Stimulated activated CD4-positive, alpha-beta T cell treated with anti-CD3 and anti-CD28 coated beads, Interleukin-1b, Interleukin-23, amount 100 ng/mL, for 4 hours (primary cell): ENCODE results near the gene AGPAT2.

Source experiments
- DNase-seq, 2 donors: peaks; one replicate each; pipeline ENCODE4 v3.0.0-alpha.2; 2020; ENCODE audit warnings: low read depth in 2 of 2

The AGPAT2 gene

DNA sequence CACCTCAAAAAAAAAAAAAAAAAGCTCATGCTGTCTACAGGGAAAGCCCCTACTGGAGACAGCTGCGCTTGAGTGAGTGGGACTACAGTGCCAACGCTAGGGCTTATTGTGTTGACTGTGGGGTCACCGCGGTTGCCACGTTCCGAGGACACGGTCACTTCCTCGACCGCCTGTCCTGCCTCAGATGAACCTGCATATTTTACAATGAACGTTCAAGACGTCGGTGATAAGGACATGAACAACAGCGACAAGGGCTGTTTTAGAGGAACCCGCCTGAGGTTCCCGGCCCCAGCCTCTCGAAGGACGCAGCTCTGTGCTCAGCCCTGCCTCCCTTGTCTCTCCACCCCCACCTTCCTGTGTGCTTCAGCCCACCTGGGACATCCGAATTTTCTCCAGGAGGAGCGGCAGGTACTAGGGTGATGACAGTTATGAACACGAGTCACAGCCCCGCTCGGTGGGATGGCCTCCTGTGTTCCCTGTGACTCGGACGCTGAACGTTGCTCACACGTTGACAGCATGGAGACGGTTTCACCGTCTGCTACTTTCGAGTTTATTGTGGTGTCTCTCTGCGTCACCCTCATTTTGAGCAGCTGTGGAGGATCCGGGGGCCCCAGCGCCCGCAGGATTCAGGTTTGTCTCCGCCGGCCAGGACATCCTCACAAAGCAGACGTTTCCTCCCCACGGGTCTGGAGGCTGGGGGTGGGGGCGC, 13.9 kb upstream of the AGPAT2 start:
- peak; percentile 25 to 51 for DNase-seq

DNA sequence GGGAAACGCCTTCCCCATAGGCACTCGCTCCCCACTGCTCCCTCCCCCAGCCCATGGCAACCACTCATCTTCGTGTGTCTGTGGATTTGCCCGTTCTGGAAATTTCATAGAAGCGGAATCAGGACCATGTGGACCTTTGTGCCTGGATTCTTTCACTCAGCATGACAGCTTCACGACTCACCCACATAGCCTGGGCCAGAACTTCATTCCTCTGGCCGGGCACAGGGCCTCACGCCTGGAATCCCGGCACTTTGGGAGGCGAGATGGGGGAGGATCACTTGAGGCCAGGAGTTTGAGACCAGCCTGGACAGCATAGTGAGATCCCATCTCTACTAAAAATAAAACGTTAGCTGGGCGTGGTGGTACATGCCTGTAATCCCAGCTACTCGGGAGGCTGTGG, 13.0 kb upstream of the AGPAT2 start:
- no peak for DNase-seq

DNA sequence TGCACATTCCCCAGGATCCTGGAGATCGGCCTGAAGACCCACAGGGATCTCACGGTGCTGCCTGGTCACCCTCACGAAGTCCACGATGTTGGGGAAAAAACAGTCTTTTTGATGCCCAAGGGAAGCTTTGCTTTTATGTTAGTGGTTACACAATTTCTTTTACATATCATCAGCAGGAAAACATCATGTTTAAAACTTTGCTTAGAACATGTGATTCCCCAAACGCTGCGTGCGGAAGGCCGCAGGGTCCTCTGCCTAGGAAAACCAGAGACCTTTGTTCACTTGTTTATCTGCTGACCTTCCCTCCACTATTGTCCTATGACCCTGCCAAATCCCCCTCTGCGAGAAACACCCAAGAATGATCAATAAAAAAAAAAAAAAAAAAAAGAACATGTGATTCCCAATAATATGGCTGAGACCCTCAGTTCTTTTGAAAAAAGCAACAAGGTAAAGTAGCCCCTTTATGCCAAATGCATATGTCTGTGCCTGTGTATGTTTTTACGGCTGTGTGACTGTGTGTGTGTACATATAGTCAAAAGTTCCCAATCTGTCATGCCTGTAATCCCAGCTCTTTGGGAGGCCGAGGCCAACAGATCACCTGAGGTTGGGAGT, 11.5 kb upstream of the AGPAT2 start:
- no peak for DNase-seq

DNA sequence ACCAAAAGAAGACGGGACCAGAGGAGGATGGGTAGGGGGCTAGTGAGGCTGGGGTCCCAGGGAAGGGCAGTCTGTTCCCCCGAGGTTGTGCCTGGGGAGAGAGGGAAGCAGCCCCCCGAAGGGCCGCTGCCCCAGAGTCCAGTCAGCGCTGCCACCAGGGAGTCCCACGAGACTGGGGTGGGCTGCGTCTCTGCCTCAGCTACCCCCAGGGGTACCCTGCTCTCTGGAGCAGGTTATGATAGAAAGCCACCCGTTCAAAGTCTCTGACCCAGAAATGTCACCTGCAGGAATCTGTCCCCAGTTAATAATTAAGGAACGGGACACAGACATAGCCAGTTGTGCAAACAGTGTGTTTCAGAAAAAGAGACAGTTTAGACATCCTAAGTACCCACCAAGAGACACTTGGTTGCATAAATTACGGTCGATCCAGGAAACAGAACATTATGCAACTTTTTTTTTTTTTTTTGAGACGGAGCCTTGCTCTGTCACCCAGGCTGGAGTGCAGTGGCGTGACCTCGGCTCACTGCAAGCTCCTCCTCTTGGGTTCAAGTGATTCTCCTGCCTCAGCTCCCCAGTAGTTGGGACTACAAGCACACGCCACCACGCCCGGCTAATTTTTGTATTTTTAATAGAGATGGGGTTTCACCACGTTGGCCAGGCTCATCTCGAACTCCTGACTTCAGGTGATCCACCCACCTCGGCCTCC, 10.7 kb upstream of the AGPAT2 start:
- DNase-seq, result no peak

DNA sequence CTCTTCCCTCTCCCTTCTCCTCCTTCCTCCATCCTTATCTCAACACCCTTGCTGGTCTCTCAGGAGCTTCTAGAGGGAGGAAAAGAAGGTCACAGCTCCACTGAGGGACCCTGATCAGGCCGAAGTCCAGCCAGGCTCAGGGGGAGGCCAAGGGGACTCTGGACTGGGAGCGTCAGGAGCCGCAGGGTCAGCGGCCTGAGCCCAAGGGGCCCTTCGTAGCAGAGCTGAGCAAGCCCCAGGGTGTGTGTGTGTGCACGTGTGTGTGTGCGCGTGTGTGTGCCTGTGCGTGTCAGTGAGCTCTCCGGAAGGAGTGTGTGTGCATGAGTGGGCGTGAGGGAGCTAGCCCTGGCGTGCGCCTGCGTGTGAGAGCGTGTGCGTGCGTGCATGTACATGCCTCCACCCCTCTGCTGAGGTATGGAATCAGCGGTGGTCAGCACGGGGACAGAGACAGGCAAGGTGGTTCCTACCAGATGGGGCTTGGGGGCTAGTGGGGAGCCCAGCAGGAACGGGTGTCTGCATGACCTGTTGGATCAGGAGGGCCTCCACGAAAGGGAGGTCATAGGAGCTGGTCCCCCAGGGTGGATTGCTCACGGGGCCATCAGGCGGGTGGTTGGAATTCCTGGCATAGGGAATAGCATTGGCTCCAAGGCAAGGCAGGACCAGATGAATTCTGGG, 10.0 kb upstream of the AGPAT2 start:
- DNase-seq, result no peak

DNA sequence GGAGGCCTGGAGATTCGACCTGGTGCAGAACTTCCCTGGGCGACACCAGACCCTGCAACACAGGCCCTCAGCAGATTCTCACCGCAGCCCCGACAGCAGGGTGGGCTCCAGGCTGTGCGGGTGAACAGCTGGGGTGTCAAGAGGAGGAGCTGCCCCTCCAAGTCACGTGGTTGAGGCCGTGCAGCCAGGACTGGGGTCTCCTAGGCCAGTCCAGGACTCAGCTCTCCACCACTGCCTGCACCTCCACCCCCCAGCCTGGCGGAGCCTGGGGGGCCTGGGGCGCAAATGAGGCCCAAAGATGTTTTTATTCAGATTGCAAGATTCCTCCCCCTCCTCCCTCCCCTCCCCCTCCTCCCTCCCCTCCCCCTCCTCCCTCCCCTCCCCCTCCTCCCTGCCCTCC, 9.2 kb upstream of the AGPAT2 start:
- DNase-seq, result no peak

DNA sequence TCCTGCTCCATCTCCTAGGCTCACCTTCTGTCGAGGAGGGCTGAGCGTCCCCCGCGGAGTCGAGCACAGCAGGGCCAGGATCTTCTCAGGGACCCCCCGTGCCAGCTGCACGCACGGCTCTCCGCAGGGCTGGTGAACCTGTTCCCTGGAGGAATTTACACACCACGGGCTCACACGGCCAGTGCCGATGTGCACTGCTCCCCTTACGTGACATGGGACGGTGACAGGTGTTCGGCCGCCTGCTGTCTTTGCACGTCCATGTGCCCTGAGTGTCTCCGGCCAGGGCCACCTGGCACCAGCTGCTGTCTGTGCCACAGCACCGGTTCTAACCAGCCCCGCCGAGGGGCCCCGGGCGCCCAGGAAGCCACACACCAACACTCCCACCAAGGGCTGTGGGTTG, 8.7 kb upstream of the AGPAT2 start:
- no peak for DNase-seq

DNA sequence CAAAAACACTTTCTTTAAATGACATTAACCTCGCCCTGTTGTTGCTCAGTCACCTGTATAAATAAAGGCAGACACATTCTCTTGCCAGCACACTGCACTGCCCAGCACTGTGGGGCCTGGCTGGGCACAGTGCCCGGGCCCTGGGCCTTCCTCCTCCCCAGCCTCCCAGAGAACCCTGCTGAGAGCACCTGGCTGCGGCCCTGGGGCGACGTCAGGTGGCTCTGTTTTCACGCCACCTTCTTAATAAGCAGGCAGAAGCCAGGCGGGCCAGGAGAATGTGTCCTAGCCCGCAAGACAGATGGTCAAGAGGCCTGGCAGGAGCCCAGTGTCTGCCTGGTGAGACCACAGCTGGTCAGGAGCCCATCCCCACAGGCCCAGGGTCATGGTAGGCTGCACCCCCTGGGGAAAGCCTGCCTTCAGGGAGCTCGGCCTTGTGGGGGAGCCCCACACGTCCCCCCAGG, 8.2 kb upstream of the AGPAT2 start:
- DNase-seq, result no peak

DNA sequence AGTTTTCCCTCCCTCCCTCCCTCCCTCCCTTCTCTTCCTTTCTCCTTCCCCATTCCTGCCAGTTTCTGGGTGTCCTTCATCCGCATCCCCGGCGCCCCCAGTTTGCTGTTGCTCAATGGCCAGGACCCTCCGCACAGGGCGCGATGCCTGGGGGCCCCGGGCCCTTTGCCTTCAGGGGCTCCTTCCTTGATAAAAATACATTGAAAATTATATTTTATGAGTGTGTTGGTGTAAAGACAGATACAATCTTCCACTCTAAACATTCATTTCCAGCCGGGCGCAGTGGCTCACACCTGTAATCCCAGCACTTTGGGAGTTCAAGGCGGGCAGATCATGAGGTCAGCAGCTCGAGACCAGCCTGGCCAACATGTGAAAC, 7.6 kb upstream of the AGPAT2 start:
- DNase-seq, result no peak

DNA sequence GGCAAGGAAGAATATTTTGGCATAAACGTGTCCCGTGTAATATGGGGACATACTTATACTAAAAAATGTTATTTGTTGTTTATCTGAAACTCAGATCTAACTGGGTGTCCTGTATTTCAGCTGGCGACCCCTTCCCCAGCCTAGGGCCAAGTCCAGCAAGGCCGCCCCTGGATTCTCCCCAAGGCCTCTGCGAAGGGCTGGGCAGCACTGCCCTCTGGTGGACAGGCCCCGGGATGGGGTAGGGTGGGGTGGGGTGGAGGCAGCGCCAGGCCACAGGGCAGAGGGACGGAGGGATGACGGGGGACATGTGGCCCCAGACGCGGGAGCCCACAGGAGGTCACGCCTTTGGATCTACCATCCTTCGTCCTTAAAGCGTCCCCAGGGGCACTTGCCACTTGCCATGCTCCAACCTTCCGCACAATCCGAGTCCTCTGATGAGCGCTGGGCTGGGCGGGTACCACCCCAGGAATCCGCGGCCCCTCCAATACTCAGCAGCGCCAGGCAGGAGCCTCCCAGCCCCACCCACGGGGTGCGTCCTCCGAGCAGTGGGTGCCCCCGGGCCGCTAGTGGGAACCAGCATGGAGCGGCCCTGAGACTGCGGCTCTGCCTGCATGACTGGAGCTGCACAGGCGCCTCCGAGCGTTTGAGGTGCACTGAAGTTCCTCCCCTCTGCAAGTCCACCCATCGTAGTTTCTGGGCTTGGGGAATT, 7.1 kb upstream of the AGPAT2 start:
- no peak for DNase-seq

DNA sequence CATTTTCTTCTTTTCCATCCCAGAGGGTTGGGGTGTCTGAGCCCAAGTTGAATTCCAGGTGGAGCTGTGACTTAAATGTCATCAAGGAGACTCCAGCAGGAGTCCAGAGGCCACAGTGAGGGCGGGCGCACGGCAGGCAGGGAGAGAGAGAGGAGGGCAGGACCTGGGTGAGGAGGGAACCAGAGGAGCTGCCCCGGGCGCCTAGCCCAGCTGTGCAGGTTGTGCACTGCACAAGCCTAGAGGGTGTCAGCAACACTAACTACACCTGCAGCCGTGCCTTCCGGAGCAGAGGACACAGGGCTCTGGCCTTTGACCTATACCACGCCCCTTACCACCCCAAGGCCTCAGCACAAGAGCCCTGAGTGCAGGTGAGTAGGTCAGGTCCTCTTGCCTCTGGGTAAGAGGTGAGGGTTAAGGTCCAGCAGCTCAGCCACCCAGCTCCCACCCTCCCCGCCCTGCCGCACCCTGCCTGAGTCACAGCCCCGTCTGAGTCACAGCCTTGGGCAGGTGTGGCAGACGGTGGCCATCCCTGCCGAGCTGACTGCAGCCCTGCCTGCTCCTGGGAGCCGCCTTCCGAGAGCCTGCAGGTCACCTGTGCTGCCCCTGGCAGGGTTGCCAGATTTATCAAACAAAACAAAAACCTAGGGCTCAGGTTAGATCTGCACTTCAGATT, 6.4 kb upstream of the AGPAT2 start:
- no peak for DNase-seq

DNA sequence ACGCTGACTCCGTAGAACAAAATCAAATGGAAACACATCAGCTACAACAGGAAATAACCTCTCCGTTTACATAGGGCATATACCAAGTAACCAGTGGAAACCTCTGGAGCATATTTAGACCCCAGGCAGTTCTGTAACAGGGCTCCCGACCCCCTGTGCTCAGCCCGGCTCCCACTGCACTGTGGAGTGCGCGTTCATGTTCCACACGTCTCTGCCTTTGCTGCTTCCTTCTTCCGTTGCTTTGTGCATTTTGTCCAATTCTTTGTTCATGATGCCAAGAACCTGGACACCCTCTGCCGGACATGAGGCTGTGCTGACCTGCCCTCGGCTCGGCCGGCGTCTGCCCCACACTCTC, 5.9 kb upstream of the AGPAT2 start:
- no peak for DNase-seq

DNA sequence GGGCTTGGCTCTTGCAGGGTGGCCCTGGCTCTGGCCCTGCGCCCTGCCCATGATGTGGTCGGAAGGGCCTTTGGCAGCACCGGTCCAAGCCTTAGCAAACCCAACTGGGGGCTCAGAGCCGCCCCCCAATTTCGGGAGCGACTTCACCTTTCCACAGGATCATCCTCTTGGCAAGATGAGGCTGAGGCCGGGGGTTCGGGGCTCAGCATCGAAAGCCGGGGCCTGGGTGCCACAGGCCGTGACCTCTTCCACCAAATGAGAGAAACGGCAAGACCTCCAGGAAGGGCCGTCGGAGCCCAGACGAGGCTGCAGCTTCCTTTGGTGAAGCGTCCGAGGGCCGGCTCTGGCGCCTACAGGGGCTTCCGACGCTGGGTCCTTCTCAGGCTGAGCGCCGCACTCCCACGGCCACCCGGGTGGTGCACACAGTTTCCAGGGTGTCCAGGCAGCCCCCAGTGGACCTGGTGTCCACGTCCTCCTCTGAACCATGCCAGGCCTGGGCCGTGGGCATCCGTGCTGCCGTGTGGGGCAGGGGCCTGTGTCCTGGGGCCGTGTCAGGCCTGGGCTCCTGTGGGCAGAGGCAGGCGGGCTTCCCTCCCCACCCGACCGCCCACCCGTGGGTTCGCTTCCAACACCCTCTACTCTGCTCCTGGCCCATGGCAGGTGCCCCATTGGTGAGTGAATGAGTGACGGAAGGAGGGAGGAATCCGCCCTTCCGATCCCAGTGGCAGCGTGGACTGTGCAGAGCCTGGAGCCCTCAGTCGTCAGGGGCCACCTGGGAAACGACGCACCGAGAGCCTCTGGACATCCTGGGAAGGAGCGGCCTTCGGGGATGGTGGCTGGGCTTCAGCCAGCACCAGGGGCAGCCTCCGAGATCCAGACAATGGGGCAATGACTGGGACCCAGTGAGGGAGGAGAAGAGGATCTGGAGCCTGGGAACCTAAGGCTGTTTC, 5.2 kb upstream of the AGPAT2 start:
- DNase-seq, result no peak

DNA sequence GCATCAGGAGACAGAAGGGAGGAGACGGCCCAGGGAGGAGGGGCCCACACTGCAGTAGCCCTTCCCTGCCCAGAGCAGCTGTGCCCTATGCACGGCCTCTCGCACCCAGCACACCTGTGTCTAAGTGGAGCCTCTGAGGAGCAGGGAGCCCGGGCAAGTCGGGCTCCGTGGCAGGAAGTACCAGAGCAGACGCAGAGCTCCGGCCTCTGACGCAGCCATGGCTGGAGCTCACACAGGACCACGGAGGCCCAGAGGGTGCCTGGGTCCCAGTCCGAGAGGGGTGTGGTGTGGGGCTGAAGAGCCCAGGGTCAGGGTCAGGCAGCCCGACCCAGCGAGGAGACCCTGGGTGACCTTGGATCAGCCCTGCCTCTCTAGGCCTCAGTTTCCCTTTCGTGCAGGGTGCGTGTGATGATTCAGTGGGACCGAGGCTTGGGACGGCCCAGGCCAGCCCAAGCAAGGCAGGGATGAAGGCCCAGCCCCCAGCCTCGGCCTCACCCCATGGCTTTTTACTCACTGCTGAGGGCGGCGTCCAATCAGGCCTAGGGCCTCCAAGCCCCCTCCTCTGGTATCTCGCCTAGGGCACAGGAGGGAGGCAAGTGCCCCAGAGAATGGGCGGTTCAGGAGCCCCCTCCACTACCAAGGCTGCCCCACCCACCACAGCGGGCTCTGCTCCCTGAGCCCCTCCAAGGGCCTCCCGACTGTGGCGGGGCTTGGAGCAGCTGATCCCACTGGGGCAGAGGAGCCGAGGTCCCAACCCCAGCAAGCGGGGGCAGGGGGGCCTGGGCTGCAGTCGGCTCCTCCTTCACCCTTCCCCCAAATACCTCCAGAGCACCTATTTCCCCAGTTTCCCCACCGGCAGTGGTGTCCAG, 4.3 kb upstream of the AGPAT2 start:
- no peak for DNase-seq

DNA sequence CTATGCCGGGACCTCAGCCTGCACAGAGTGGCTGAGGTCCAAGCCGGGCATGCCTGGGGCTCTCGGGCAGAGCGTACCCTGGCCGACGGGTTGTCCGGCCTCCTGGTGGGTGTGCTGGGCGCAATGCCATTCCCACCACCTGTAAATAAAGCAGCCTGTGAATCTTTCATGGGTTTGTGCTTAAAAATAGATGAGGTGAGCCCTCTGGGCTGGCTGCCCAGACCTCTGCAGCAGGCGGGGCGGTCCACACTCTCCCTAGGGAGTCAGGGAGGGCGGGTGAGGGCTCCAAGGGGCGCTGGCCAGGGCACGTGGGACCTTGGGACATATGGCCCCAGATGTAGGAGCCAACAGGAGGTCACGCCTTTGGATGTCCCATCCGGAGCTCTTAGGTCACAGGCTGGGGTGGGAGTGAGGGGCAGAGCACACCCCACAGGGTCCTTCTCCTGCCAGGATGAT, 3.6 kb upstream of the AGPAT2 start:
- DNase-seq, result no peak

DNA sequence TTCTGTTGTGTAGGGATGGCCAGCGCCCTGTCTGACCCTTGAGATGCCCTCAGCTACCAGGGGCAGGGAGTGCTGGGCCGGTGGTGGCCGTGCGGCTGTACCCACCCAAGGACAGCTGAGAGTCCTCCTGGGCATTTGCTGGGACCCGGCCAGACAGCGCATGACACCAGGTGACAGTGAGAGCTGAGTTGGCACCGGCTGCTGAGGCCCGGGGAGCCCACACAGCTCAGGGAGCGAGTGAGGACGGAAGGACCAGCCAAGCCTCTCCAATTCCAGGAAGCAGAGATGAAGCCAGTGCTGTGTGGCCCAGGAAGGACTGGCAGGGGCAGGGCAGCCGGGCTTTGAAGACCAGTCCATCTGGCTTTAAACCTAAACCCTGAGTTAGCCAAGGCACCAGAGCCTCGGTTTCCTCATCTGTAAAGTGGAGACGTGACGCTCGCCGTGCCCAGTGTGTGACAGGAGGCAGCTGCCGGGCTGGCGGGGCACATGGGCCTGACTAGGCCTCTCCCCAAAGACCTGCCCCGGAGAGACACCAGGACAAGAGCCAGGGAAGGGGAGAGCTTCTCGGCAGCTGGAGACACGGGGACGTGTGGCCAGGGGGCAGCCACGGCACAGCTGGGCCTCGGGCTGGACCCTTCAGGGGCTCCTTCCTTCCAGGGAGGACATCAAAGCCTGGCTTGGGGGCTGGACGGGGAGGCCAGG, 3.0 kb upstream of the AGPAT2 start:
- no peak for DNase-seq

DNA sequence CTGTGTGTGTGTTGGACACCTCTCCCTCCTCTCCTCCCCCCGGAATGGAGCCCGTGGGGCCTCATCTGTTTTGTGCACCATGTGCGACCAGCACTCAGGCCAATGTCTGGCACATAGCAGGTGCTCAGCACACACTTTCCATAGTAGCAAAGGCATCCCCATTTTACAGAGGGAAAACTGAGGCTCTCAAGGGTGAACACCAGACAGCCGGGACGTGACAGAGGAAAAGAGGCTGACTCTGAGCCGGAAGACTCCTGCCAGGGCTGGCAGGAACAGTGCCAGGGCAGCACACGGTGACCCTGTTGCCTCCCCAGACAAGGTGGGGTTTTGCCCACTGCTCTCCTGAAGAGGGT, 1.8 kb upstream of the AGPAT2 start:
- DNase-seq, result no peak

DNA sequence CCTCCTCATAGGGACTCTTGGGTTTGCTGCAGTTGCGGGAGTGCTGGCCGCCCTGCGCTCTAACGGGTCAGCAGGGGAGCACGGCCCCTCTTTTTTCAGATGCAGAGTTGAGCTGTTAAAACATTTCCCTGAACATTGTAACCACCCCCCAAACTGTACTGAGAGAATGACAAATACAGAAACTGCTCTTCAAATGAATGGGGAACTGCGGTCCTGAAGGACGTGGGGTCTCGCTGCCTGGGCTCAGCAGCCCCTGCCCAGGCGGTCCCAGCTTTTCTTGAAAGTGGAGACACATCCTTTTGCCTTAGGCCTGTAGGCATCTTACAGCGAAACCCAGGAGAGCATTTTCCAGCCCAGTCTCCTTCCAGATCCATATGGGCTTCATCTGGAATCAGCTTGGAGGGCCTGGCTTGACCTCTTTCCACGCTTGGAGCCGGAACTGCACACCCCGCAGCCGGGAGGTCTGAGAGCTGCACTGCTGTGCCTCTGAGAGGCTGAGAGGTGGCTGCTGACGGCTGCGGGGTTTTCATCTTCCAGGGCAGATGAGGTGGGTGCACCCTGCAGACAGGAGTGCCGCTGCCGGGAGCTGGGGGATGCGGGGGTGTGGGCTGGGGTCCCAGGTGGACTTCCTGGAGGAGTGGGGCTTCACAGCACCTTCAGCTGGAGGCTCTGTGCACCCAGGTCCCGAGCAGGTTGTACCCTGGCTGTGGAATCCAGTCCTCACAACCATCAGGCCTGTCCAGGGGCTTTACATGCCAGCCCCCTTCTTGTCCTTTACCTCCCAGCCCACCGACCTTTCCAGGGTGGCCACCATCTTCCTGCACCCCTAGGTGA, 1.2 kb upstream of the AGPAT2 start:
- DNase-seq, result no peak
